Skeletal muscle tissue (tissue), 4 donors: ENCODE measurements around the gene NTN1. TPM values are rescaled to one million over a fixed set of nuclear protein-coding genes. Genes with fewer than 3 reads are reported as not detected.

Experiments
- H3K27ac ChIP-seq: one replicate; pipeline ENCODE4 v1.7.0; 2013; ENCODE audit warnings: mild to moderate bottlenecking, low read depth, low read length, inconsistent platforms
- H3K27me3 ChIP-seq, 3 donors: one replicate each; pipeline ENCODE4 v1.7.0; 2013; ENCODE audit warnings: low read length in 3 of 3; ENCODE audit not compliant: control insufficient read depth in 3 of 3, insufficient read depth in 3 of 3
- H3K36me3 ChIP-seq, 3 donors: one replicate each; pipeline ENCODE4 v1.7.0; 2013; ENCODE audit warnings: low read length in 3 of 3; ENCODE audit not compliant: control insufficient read depth in 3 of 3, insufficient read depth in 3 of 3
- H3K4me1 ChIP-seq, 3 donors: one replicate each; pipeline ENCODE4 v1.7.0; 2013; ENCODE audit warnings: low read length in 3 of 3, mild to moderate bottlenecking in 3 of 3; ENCODE audit not compliant: control insufficient read depth in 3 of 3, insufficient read depth in 3 of 3
- H3K4me3 ChIP-seq, 3 donors: one replicate each; pipeline ENCODE4 v1.7.0; 2013; ENCODE audit warnings: low read length in 3 of 3
- H3K9ac ChIP-seq, 3 donors: one replicate each; pipeline ENCODE4 v1.7.0; 2013; ENCODE audit warnings: low read length in 3 of 3, mild to moderate bottlenecking in 3 of 3, moderate library complexity in 2 of 3, low read depth in 1 of 3
- H3K9me3 ChIP-seq, 3 donors: one replicate each; pipeline ENCODE4 v1.7.0; 2013; ENCODE audit warnings: low read length in 3 of 3; ENCODE audit not compliant: control insufficient read depth in 3 of 3
- total RNA-seq: library from RNA; depleted of rRNA; stranded (reverse); fragments of >200 nt; gene quantifications from one replicate; pipeline ENCODE4 v1.2.3, GENCODE V29; 2014
- donor health status: Osteomylitis.

Gene NTN1
- total RNA-seq, 1 donor from 2014 or later = 6.8 TPM

DNA sequence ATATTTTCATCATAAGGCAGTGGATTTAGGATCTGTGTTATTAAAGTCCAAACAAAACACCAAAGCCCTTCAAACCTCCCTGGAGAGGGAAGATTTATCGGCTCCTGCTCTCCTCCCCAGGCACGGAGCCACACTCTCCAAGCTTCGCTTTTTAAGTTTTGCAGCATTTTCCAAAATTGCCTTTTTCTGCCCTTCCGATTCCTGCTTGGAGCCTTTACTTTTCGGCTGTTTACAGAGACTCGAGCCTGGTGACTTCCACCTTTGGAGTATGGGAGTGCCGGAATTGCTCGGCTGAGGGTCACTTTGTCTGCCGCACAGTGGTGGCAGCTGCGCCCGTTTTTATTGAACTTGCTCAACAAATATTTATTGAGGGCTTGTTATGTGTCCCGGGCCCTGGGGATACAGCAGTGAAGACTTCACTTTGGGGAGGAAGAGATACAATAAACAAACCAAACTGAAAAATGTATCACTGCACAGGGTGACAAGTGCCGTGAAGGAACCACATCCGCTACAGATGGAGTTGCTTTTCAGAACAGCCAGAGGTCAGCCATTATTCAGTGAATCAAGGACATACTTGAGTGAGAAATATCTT, 185.5 kb downstream of the NTN1 start:
- H3K9me3 ChIP-seq = no peaks in the 10 kb centered on the region
- no peak overlapping the region for H3K27ac ChIP-seq
- H3K9ac ChIP-seq = no peak overlapping the region
- H3K36me3 ChIP-seq = no peaks in the 10 kb centered on the region
- no peak overlapping the region for H3K4me3 ChIP-seq
- H3K27me3 ChIP-seq = peaks cover 0 to 12% (median 12%) of the 10 kb centered on the region in 3 donors
- peaks cover 0 to 10% (median 9%) of the 10 kb centered on the region in 3 donors for H3K4me1 ChIP-seq

DNA sequence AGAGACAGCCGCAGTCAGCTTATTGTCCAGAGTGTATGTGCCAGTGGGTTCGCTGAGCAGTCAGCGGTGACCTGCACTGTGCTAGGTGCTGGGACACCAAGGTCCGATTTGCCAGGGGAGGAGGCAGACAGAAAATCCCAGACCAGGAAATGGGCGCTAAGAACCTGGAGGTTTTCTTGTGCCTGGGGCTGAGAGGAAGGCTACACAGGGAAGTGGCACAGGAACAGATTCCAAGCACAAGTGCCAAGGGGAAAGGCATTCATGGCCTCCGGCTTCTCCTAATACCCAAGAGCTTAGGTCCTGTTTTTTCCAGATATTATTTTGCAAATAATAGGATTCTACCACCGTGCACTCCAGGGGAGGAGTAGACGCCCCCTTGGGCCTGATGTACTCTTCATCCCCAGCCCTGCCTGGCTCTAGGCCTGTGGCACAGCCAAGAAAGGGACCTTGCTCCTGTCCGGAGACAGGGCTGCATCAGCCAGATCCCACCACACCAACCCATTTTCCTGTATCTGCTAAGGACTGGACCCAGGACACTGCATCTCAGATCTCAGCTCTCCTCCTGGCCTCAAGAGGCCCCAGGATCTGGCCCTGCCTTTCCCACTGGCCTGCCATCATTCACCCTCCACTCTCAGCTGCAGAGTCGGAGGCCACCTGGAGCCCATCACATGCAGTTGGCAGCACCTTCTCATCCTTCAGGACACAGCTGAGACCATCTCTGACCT, 187.2 kb downstream of the NTN1 start:
- no peak overlapping the region for H3K9ac ChIP-seq
- H3K4me1 ChIP-seq = peaks cover 0 to 10% (median 9%) of the 10 kb centered on the region in 3 donors
- no peaks in the 10 kb centered on the region for H3K9me3 ChIP-seq
- H3K27ac ChIP-seq = no peak overlapping the region
- no peaks in the 10 kb centered on the region for H3K36me3 ChIP-seq
- H3K4me3 ChIP-seq = no peak overlapping the region
- peaks cover 0 to 12% (median 12%) of the 10 kb centered on the region in 3 donors for H3K27me3 ChIP-seq

DNA sequence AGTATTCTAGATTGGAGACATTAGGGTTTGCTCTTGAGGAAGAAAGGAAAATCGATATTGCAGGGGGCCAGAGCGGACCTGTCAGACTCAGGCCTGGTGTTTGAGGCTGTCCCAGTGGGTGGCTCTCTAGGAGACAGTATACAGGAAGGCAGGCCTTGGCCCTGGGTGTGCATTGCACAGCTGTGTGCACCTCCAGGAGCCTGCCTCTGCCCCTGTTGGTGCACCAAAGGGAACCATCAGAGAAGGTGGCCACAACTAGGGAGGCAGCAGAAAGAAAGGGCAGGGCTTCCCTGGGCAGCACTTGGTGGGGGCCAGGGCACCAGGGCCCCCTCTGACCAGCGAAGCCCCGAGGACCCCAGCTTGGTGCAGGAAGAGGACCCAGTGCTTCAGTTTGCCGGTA, 188.0 kb downstream of the NTN1 start:
- no peaks in the 10 kb centered on the region for H3K9me3 ChIP-seq
- H3K4me3 ChIP-seq = no peak overlapping the region
- H3K4me1 ChIP-seq = peaks cover 0 to 10% (median 9%) of the 10 kb centered on the region in 3 donors
- no peaks in the 10 kb centered on the region for H3K36me3 ChIP-seq
- no peak overlapping the region for H3K9ac ChIP-seq
- no peak overlapping the region for H3K27ac ChIP-seq
- peaks cover 0 to 12% (median 12%) of the 10 kb centered on the region in 3 donors for H3K27me3 ChIP-seq

GRCh38 chr17:9209781-9210370, 188.6 kb downstream of the NTN1 start:
- Histone ChIP-seq H3K36me3 (no peaks in the 10 kb centered on the region), H3K27ac (no peak overlapping the region), H3K9me3 (no peaks in the 10 kb centered on the region), H3K4me3 (no peak overlapping the region), H3K27me3 (peaks cover 0 to 12% (median 12%) of the 10 kb centered on the region in 3 donors), H3K4me1 (peaks cover 0 to 10% (median 9%) of the 10 kb centered on the region in 3 donors), H3K9ac (no peak overlapping the region)

- H3K27ac ChIP-seq = no peak overlapping the region
- H3K36me3 ChIP-seq = no peaks in the 10 kb centered on the region
- H3K9ac ChIP-seq = no peak overlapping the region
- peaks cover 0 to 8% (median 5%) of the 10 kb centered on the region in 3 donors for H3K27me3 ChIP-seq
- H3K4me3 ChIP-seq = no peak overlapping the region
- peaks cover 0 to 1% (median 0%) of the 10 kb centered on the region in 3 donors for H3K9me3 ChIP-seq
- peaks cover 0 to 3% (median under 1%) of the 10 kb centered on the region in 3 donors for H3K4me1 ChIP-seq
Observed at GRCh38 chr17:9211133-9211765, 189.9 kb downstream of the NTN1 start.

DNA sequence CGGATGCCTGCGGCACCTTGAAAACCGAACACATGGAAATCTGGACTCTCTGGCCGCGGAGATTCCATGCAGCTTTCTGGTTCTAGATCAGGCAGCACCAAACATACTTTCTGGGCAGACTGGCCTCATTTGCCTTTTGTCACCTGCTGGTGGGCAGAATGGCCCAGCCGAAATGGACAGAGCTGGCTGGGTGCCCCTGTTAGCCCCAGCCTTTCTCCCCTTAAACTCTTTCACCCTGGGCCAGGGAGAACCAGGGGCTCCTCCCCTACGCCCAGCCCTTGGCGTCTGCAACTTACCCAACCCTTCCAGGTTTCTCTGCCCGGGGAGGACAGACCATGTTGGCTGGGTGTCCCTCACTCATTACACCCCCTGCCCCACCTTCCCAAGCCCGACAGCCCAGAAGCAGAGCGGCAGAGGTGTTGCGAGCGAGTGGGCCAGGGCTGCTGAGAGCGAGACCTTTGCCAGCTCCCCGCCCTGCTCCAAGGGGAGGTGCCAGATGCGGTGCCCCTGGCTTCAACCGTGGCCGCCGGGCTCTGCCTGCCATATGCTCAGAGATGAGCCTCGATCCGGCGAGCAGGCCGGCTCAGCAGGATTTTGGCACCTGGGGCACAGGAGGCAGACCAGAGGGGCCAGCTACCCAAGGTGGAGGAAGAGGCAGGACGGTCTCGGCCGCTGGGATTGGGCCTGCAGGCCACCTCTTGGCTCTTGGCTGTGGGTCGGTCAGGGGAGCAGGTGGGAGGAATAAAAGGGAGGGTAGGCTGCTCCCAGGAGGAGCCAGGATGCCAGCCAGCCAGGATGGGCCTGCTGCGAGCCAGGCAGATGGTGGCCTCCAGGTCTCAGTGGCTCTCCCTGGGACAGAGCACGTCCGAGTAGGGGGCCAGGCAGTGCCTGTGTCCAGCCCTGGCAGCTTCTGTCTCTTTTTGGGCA, 191.3 kb downstream of the NTN1 start:
- H3K36me3 ChIP-seq = no peaks in the 10 kb centered on the region
- H3K4me1 ChIP-seq = peaks cover 2 to 4% (median 4%) of the 10 kb centered on the region in 3 donors
- peaks cover 0 to 6% (median under 1%) of the 10 kb centered on the region in 3 donors for H3K27me3 ChIP-seq
- no peak overlapping the region for H3K9ac ChIP-seq
- peaks cover 0 to 4% (median 0%) of the 10 kb centered on the region in 3 donors for H3K9me3 ChIP-seq
- H3K4me3 ChIP-seq = no peak overlapping the region
- H3K27ac ChIP-seq = no peak overlapping the region

DNA sequence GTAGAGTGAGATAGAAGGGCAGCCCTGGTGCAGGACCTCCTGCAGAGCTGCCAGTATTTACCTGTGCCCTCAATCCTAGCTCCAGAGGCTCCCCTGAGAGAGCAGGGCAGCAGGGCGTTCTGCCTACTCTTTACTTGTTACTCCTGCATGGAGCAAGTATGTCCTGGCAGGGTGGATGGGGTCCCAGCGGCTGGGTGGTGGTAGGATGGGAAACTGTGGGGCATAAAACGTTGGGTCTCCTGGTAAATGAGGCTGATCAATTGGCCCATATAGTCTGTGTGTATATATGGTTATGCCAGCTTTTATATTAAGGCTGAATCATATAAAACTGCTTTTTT, 192.0 kb downstream of the NTN1 start:
- Histone ChIP-seq H3K9me3 (peaks cover 0 to 4% (median 0%) of the 10 kb centered on the region in 3 donors), H3K36me3 (no peaks in the 10 kb centered on the region), H3K27me3 (peaks cover 0 to 4% (median 0%) of the 10 kb centered on the region in 3 donors), H3K4me1 (peaks cover 2 to 10% (median 4%) of the 10 kb centered on the region in 3 donors), H3K27ac (no peak overlapping the region), H3K4me3 (no peak overlapping the region), H3K9ac (no peak overlapping the region)

DNA sequence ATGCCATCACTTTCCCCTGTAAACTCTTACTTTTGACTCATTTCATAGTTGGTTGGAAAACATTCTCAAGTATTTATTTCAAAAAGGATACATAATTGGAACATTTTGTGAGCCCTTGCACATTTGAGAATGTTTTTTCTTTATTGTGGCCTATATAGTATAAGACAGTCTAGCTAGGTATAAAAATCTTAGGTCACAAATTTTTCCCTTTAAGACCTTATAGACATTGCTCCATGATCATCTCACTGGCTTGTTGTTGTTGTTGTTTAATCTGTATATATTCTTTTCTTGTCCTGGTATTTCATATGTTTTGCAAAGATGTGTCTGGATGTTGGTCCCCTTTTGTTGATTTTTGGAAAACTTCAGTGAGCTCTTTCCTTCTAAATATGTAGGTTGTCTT, 194.2 kb downstream of the NTN1 start:
- H3K36me3 ChIP-seq = no peaks in the 10 kb centered on the region
- no peaks in the 10 kb centered on the region for H3K27me3 ChIP-seq
- H3K4me1 ChIP-seq = peaks cover 2 to 10% (median 4%) of the 10 kb centered on the region in 3 donors
- no peak overlapping the region for H3K27ac ChIP-seq
- peaks cover 0 to 4% (median 0%) of the 10 kb centered on the region in 3 donors for H3K9me3 ChIP-seq
- no peak overlapping the region for H3K4me3 ChIP-seq
- no peak overlapping the region for H3K9ac ChIP-seq
